ENCODE measurements around the gene LORICRIN. TPM values are rescaled to one million over a fixed set of nuclear protein-coding genes. Genes with fewer than 3 reads are reported as not detected.

The LORICRIN gene
- total RNA-seq, 1 donor from 2014 or later, result 39.6 TPM

GRCh38 chr1:153306303-153307220, 47.1 kb downstream of the LORICRIN start:
- no peak for DNase-seq

- DNase-seq, result no peak
Observed at GRCh38 chr1:153307221-153307600, 47.7 kb downstream of the LORICRIN start.

GRCh38 chr1:153308540-153308939, 49.1 kb downstream of the LORICRIN start:
- no peak for DNase-seq

- no peak for DNase-seq
Observed at GRCh38 chr1:153309441-153309840, 50.0 kb downstream of the LORICRIN start.

- no peak for DNase-seq
Observed at GRCh38 chr1:153310526-153310925, 51.0 kb downstream of the LORICRIN start.

Other genes with a start within 250 kb of the LORICRIN start
- gene SPRR1B, start 228.5 kb upstream of the LORICRIN start, total RNA-seq, result 22.3 TPM
- 11.3 TPM for gene SPRR2D, start 218.6 kb upstream of the LORICRIN start, total RNA-seq
- gene SPRR2A, start 202.2 kb upstream of the LORICRIN start, total RNA-seq, result 1.6 TPM
- not detected for gene SPRR2B, start 188.1 kb upstream of the LORICRIN start, total RNA-seq
- gene SPRR2E, start 165.2 kb upstream of the LORICRIN start, total RNA-seq, result 16.7 TPM
- not detected for gene SPRR2F, start 146.2 kb upstream of the LORICRIN start, total RNA-seq
- gene SPRR2G, start 108.8 kb upstream of the LORICRIN start, total RNA-seq, result 13.6 TPM
- gene LELP1, start 56.3 kb upstream of the LORICRIN start, total RNA-seq, result not detected
- 187 TPM for gene PRR9, start 42.1 kb upstream of the LORICRIN start, total RNA-seq
- 4.4 TPM for gene PGLYRP3, start 53.3 kb downstream of the LORICRIN start, total RNA-seq
- gene PGLYRP4, start 89.2 kb downstream of the LORICRIN start, total RNA-seq, result 4.3 TPM
- 1,024 TPM for gene S100A9, start 98.2 kb downstream of the LORICRIN start, total RNA-seq
- gene S100A12, start 115.9 kb downstream of the LORICRIN start, total RNA-seq, result 63.8 TPM
- 337 TPM for gene S100A8, start 131.4 kb downstream of the LORICRIN start, total RNA-seq
- gene S100A7A, start 156.8 kb downstream of the LORICRIN start, total RNA-seq, result 0.30 TPM
- gene S100A7, start 201.0 kb downstream of the LORICRIN start, total RNA-seq, result 130 TPM

Data from skin of body (tissue), 2 donors.